B cell (primary cell): Measurements from ENCODE around the gene PHACTR1.

Source experiments
- CTCF ChIP-seq: fragments of 200-600 bp; IDR thresholded peaks from one replicate; pipeline ENCODE4 v1.8.0; 2022; ENCODE audit warnings: antibody characterized with exemption, mild to moderate bottlenecking
- EZH2 ChIP-seq: IDR thresholded peaks from 2 replicates; pipeline ENCODE4 v1.6.1; 2012; ENCODE audit warnings: borderline replicate concordance, low read depth, mild to moderate bottlenecking, moderate library complexity, low read length; ENCODE audit not compliant: insufficient read depth, poor library complexity, severe bottlenecking

- no peak for TF ChIP-seq CTCF
- no peak for TF ChIP-seq EZH2
Measured at GRCh38 chr6:13308332-13308731, 591.8 kb downstream of the PHACTR1 start.
